ENCODE measurements around the gene DTNBP1.

DNA sequence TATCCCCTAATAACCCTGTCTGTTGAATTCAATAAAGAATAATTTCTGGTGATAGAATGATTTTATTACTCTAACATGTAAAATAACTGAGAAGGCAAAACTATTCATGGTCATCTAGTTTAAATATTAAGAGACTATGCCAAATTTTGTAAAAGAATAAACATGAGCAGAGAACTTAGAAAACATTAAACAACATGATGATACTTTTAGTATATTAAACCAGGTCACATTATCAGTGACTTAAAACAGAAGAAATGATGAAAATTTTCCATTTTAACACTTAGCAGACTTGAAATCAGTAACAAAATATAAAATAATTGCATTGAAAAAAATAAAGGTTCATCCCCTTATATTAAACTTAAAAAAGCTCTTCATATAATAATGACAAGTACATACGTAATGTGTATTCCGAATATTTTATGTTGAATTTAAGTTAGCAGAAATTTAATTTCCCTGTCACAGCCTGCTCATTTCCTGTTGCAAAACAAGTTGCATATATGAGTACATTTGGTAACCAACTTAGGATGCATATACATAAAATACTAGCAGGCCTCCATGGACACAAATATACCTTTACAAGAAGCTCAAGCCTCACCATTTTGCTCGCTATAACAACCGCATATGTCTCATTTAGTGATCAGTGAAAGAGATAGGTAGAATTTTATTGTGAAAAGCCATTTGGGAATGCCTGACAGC lies 40.6 kb downstream of the DTNBP1 start:
- TF ChIP-seq, protein P1, sequence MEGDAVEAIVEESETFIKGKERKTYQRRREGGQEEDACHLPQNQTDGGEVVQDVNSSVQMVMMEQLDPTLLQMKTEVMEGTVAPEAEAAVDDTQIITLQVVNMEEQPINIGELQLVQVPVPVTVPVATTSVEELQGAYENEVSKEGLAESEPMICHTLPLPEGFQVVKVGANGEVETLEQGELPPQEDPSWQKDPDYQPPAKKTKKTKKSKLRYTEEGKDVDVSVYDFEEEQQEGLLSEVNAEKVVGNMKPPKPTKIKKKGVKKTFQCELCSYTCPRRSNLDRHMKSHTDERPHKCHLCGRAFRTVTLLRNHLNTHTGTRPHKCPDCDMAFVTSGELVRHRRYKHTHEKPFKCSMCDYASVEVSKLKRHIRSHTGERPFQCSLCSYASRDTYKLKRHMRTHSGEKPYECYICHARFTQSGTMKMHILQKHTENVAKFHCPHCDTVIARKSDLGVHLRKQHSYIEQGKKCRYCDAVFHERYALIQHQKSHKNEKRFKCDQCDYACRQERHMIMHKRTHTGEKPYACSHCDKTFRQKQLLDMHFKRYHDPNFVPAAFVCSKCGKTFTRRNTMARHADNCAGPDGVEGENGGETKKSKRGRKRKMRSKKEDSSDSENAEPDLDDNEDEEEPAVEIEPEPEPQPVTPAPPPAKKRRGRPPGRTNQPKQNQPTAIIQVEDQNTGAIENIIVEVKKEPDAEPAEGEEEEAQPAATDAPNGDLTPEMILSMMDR (conservative IDR thresholded peaks at IDR 0.05 in 1 of 2, IDR thresholded peaks at IDR 0.05 in 1 of 2; ENCODE audit: low read depth in 1 of 2, low read length in 2 of 2), result no peak
- no peak for TF ChIP-seq EZH2 (IDR thresholded peaks at IDR 0.05; ENCODE audit: low read length, missing control alignments)
